Stimulated activated CD4-positive, alpha-beta T cell treated with anti-CD3 and anti-CD28 coated beads, Interleukin-12 subunit alpha, Interleukin-12 subunit beta, amount 100 ng/mL, for 48 hours (primary cell): Measurements from ENCODE around the gene KLK10.

Experiments used
- DNase-seq, 3 donors: peaks; one replicate each; pipeline ENCODE4 v3.0.0-alpha.2; 2020; ENCODE audit warnings: low read depth in 2 of 3, low spot score in 1 of 3

The KLK10 gene

DNA sequence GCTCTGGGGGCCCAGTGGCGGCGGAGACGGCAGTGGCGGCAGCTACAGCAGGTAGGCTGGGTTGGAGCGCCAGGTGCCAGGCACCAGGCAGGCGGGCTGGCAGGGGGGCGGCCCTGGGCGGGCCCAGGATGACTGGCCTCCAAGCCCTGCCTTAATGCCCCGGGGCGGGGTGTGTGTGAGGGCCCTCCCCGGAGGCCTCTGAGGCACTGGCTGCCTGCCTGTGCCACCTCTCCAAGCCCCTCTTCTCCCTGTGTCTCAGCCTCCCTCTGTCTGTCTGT, 7.0 kb upstream of the KLK10 start, which contains the start of gene KLK11:
Gene KLK11 (minus strand): TSS at position 63 of the 278 bp plus-strand sequence. CDS start 985 bp downstream, outside the sequence.
- no peak for DNase-seq

DNA sequence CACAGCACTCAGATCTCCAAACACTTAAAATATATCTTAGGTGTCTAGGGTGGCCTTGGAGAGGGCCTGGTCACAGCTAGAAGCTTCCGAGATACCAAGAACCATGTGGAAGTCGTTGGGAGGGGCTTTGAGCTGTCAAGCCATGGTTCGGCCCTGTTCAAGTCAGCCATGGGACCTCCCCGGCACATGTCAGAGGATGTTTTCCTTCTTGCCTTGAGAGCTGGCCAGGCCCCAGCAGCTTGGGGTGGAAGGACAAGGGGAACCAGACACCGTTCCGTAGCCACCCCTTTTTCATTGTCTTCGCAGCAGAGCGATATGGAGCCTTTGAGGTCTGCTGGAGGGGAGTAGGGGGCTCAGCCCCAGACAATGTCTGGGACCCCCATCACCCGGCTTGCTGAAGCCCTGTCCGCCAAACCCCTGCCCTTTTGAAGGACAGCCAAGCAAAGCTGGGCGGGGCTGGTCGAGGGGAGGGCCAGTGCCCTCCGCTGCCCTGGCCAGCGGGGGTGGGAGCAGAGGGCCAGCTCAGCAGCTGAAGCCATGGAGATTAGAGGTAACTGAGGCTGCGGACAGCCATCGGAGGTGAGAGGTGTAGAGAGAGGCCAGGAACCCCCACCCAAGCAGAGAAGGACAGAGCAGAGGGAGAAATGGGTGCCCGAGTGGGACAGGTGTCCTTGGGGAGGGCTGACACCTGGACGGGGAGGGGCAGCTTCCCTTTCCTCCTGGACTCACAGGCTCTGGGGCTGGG, 6.5 kb upstream of the KLK10 start:
- no peak for DNase-seq

DNA sequence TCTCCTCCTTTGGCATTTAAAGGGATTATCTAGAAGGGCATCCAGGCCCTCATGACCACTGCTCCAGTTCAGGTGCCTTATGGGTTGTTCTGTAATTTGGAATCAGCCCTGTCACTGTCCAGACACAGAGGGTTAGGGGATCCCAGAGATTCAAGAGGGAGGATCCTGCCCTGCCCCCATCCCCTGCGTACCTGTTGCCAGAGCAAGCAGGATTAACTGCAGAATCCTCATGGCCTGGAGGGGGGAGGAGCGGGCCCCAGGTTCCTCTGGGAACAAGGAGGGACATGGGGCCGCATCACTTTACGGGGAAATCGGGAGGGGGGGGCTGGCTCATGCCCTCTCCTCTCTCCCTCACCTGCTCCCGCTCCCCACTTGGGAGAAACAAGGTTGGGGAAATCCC, 5.9 kb upstream of the KLK10 start:
- no peak for DNase-seq

DNA sequence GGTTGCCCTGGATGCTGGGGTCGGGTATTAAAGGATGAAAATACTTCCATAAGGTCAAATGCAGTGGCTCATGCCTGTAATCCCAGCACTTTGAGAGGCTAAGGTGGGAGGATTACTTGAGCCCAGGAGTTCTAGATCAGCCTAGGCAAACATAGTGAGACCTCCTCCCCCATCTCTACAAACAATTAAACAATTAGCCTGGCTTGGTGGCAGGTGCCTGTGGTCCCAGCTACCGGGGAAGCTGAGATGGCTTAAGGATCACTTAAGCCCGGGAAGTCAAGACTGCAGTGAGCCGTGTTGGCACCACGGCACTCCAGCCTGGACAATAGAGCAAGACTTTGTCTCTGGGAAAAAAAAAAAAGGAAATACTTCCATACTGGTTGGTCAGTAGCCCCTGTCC, 5.4 kb upstream of the KLK10 start:
- DNase-seq = no peak

- DNase-seq = no peak
Observed at GRCh38 chr19:51023946-51024345, 4.4 kb upstream of the KLK10 start.

DNA sequence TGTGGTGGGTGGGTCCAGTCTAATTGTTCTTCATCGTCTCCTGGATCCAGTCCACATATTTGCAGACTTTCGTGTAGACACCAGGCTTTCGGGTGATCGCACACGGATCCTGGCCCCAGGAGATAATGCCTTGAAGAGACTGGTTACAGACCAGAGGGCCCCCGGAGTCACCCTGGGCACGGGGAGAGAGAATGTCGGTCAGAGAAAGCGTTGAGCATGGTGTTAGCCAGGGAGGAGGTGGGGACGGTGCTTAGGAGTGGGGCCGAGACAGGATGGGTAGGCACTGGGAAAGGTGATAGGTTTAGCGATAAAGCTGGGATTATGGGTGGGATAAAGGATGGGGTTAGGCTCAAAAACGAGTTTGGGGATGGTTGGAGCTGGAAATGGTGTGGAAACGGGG, 3.0 kb upstream of the KLK10 start:
- no peak for DNase-seq

GRCh38 chr19:51020988-51021651, 1.6 kb upstream of the KLK10 start:
- no peak for DNase-seq

- DNase-seq = no peak
Observed at GRCh38 chr19:51018745-51019543, 565 bp downstream of the KLK10 start.

GRCh38 chr19:51016798-51017683, 2.5 kb downstream of the KLK10 start:
- DNase-seq = peak; percentile 52 to 55 (median 53)

DNA sequence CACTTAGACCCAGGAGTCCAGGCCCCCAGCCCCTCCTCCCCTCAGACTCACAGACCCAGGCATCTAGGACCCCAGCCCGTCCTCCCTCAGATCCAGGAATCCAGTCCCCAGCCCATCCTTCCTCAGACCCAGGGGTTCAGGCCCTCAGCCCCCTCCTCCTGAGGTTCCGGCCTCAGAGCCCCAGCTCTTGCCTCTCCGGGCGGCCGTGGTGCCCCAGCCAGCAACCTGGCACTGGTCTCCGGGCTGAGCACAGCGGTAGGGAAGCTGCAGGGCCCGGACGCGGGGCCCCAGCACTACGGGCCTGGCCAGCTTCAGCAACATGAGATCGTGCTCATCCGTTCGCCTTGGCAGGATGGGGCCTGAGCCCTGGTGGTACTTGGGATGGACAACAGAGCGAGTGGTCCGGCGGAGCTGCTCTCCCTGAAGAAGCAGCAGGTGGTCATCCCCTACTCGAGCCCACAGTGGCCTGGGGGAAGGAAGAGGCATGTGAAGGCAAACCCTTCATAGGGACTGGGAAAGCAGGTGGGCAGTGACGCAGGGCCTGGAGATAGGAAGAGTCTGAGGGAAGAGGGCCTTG, 3.7 kb downstream of the KLK10 start:
- DNase-seq = no peak

DNA sequence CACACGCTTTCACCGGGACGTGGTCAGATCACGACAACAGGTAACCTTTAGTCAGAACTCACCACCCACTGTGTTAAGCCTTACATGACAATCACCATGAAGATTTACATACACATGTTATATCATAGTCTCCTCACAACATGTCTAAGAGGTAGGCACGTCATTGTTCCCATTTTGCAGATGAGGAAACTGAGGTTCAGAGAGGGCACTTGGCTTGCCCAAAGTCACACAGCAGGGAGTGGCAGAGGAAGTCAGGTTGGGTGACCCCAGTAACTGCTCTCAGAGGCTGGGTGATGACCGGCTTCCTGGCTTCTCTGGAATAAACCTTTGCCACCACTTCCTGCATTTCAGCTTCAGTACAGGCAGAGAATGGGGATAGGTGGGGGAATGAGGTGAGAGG, 5.3 kb downstream of the KLK10 start:
- no peak for DNase-seq

- no peak for DNase-seq
Observed at GRCh38 chr19:51012661-51013190, 6.8 kb downstream of the KLK10 start.

DNA sequence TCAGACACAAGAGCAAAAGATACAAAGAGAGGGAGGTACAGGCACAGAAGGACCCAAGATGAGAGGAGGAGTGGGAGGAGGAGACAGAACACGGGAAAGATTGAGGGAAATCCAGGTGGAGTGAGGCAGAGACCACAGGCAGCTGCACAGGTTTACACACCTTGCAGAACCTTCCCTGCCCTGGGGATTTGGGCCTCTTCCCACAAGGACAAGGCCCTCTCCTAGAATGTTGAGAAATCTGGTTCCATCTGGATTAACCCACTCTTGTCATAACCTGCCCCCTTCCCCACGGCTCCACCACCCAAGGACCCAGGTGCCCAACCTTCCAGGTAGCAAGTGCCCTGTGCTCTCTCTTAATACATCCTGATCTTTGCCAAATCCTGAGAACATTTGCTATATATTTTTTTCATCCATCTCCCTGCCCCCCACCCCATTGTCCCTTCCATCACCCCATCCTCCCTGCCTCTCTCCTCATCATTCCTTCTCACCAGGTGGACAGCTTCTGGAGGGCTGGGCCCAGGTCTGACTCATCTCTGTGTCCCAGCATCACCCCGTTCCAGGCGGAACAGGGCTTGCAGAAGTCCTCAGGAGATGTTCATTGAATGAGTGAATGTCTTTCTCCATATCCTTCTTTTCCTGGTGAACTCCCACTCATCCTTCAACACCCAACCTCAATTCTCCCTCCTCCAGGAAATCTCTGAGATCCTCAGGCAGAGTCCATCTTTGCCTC, 9.3 kb downstream of the KLK10 start:
- no peak for DNase-seq

DNA sequence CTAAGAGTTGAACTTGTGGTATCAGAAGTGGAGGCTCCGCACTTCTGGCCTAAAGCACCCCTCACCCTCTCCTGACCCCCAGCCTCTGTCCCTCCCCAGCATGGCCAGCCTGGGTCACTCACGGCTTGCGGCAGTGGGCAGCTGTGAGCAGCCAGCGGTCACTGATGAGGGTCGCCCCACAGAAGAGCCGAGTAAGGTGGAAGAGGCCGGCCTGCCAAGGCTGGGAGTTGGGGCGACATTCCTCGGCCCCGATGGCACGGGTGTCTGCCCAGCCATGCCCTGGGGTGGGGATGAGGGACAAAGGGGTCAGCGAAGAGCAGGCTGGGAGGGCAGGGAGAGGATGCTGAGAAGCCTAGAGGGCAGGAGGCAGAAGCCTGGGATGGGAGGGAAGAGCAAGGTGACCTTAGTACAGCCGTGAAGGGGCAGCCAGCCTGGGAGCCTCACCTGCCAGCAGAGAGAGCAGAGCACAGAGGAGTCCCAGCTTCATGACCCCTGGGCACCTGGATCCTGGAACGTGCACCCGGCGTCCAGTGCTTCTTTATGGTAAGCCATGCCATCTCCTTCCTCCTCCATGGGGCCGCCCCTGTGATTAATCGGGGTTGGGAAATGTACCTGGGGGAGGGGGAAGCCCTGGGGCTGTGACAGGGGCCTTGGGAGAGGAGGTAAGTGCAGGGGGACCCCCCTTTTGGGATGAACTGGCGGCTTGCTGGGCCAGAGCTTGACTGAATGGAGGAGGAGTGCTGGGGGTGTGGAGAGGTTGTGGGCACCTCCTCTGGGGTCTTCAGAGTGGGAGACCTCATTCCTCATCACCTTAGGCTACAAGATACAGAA, 10.2 kb downstream of the KLK10 start:
- no peak for DNase-seq

DNA sequence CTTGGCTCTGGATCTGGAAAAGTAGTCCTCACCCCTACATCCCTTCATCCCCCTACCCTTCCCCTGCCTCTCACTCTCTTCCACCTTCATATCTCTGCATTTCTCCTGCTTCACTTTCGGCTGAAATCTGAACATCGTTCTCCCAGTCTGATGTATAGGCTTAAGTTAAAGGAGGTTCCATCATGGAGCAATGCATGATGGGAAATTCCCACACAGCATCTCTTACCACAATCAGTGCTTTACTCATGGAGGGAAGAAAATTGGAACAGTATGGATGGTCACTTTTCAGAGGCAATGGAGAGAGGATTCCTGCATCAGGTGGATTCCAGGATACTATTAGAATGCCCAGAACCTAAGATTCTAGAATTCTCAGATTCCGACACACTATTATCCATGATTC, 12.0 kb downstream of the KLK10 start:
- no peak for DNase-seq

DNA sequence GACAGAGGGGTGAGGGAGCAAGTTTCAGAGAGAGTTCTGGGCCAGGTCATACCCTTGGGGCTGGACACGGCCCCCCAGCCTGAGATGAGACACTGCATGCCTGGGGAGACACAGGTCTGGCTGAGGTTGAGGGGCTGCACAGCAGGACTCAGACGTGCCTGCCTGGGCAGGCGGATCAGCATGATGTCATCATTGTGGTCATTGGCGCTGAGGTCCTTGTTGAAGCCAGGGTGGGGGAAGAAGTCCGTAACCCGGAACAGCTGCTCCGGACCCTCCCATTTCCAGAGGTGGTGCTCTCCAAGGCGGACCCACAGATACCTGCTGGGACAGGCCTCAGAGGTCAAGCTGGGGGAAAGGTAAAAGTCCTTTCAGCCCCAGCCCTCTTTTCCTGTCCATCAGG, 13.1 kb downstream of the KLK10 start:
- no peak for DNase-seq

DNA sequence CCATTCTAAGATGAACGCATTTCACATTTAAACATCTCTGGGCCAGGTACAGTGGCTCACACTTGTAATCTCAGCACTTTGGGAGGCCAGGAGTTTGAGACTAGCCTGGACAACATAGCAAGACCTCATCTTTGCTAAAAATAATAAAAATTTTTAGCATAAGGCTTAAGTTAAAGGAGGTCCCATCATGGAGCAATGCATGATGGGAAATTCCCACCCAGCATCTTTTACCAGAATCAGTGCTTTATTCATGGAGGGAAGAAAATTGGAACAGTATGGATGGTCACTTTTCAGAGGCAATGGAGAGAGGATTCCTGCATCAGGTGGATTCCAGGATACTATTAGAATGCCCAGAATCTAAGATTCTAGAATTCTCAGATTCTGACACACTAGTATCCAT, 14.3 kb downstream of the KLK10 start:
- DNase-seq = no peak

- no peak for DNase-seq
Observed at GRCh38 chr19:51003316-51003715, 16.2 kb downstream of the KLK10 start.
